ENCODE data around the gene PROCA1.

PROCA1 gene

GRCh38 chr17:28711723-28712031 lies at the start of gene PROCA1:
PROCA1 (minus strand) TSS chr17:28711888; CDS start chr17:28711660, 228 bp downstream.
- peak; percentile 28 for DNase-seq

- DNase-seq, result no peak
Measured at GRCh38 chr17:28760601-28761562, 49.2 kb upstream of the PROCA1 start.

- DNase-seq, result no peak
Measured at GRCh38 chr17:28759256-28759865, 47.7 kb upstream of the PROCA1 start.

GRCh38 chr17:28758411-28759121 lies 46.9 kb upstream of the PROCA1 start:
- no peak for DNase-seq

- no peak for DNase-seq
Measured at GRCh38 chr17:28756049-28756804, 44.5 kb upstream of the PROCA1 start.

- no peak for DNase-seq
Measured at GRCh38 chr17:28755486-28755885, 43.8 kb upstream of the PROCA1 start.

- DNase-seq, result no peak
Measured at GRCh38 chr17:28751600-28752366, 40.1 kb upstream of the PROCA1 start.

- peak; percentile 88 for DNase-seq
Measured at GRCh38 chr17:28750178-28751047, 38.7 kb upstream of the PROCA1 start.

GRCh38 chr17:28749516-28750177 lies 38.0 kb upstream of the PROCA1 start:
- no peak for DNase-seq

GRCh38 chr17:28748852-28749515 lies 37.3 kb upstream of the PROCA1 start:
- no peak for DNase-seq

- no peak for DNase-seq
Measured at GRCh38 chr17:28747801-28748750, 36.4 kb upstream of the PROCA1 start.

GRCh38 chr17:28747051-28747691 lies 35.5 kb upstream of the PROCA1 start:
- DNase-seq, result no peak

GRCh38 chr17:28746611-28747050 lies 34.9 kb upstream of the PROCA1 start:
- no peak for DNase-seq

- DNase-seq, result no peak
Measured at GRCh38 chr17:28745786-28746411, 34.2 kb upstream of the PROCA1 start.

GRCh38 chr17:28744972-28745785 lies 33.5 kb upstream of the PROCA1 start:
- DNase-seq, result no peak

GRCh38 chr17:28744104-28744971 lies 32.6 kb upstream of the PROCA1 start:
- DNase-seq, result peak; percentile 51

Measured in activated gamma-delta T cell treated with Interleukin-2 at 50 U/mL for 16 hours (primary cell).